Measurements from ENCODE around the gene GFM1.
A peak's percentile ranks its signal among the peaks of the same experiment; 100 is the strongest.

The GFM1 gene

GRCh38 chr3:158663832-158664231 lies 19.5 kb downstream of the GFM1 start:
- DNase-seq (ENCODE audit: low read depth in 1 of 2, low spot score in 1 of 2) = no peak
- Histone ChIP-seq H3K27ac (replicated peaks) (no peak overlapping the region), H3K27me3 (ENCODE audit: insufficient read depth, poor library complexity, severe bottlenecking) (no peaks in the 10 kb centered on the region), H3K4me3 (replicated peaks; ENCODE audit: insufficient read depth, low read length) (no peak overlapping the region)
- no peak for TF ChIP-seq GABPA (IDR thresholded peaks at IDR 0.05; ENCODE audit: low read depth)
- TF ChIP-seq REST (IDR thresholded peaks at IDR 0.05; ENCODE audit: insufficient replicate concordance, low read depth) = no peak
- TF ChIP-seq SPI1 (IDR thresholded peaks at IDR 0.05; ENCODE audit: borderline replicate concordance, low read depth) = no peak
- TF ChIP-seq POLR2AphosphoS5 (IDR thresholded peaks at IDR 0.05; ENCODE audit: low read depth) = no peak
- TF ChIP-seq CTCF (IDR thresholded peaks at IDR 0.05; ENCODE audit: insufficient read depth, low read length) = no peak

GRCh38 chr3:158666416-158666815 lies 22.1 kb downstream of the GFM1 start:
- no peak for DNase-seq (ENCODE audit: low read depth in 1 of 2, low spot score in 1 of 2)
- no peaks in the 10 kb centered on the region for H3K27me3 ChIP-seq (ENCODE audit: insufficient read depth, poor library complexity, severe bottlenecking)
- no peak overlapping the region for H3K27ac ChIP-seq (replicated peaks)
- H3K4me3 ChIP-seq (replicated peaks; ENCODE audit: insufficient read depth, low read length) = no peak overlapping the region
- no peak for TF ChIP-seq REST (IDR thresholded peaks at IDR 0.05; ENCODE audit: insufficient replicate concordance, low read depth)
- TF ChIP-seq CTCF (IDR thresholded peaks at IDR 0.05; ENCODE audit: insufficient read depth, low read length) = no peak
- no peak for TF ChIP-seq GABPA (IDR thresholded peaks at IDR 0.05; ENCODE audit: low read depth)
- no peak for TF ChIP-seq SPI1 (IDR thresholded peaks at IDR 0.05; ENCODE audit: borderline replicate concordance, low read depth)
- TF ChIP-seq POLR2AphosphoS5 (IDR thresholded peaks at IDR 0.05; ENCODE audit: low read depth) = no peak

GRCh38 chr3:158668506-158668905 lies 24.2 kb downstream of the GFM1 start:
- H3K27me3 ChIP-seq (ENCODE audit: insufficient read depth, poor library complexity, severe bottlenecking) = no peaks in the 10 kb centered on the region
- no peak for DNase-seq (ENCODE audit: low read depth in 1 of 2, low spot score in 1 of 2)
- TF ChIP-seq POLR2AphosphoS5 (IDR thresholded peaks at IDR 0.05; ENCODE audit: low read depth) = no peak
- H3K4me3 ChIP-seq (replicated peaks; ENCODE audit: insufficient read depth, low read length) = no peak overlapping the region
- no peak overlapping the region for H3K27ac ChIP-seq (replicated peaks)

GRCh38 chr3:158671821-158672214 lies 27.5 kb downstream of the GFM1 start:
- no peak for DNase-seq (ENCODE audit: low read depth in 1 of 2, low spot score in 1 of 2)
- Histone ChIP-seq H3K27ac (replicated peaks) (peak overlapping the region; percentile 68), H3K4me3 (replicated peaks; ENCODE audit: insufficient read depth, low read length) (peak overlapping the region; percentile 41), H3K27me3 (ENCODE audit: insufficient read depth, poor library complexity, severe bottlenecking) (no peaks in the 10 kb centered on the region)
- TF ChIP-seq REST (IDR thresholded peaks at IDR 0.05; ENCODE audit: insufficient replicate concordance, low read depth) = no peak
- TF ChIP-seq SPI1 (IDR thresholded peaks at IDR 0.05; ENCODE audit: borderline replicate concordance, low read depth) = peak; percentile 20; the same call in 1 of the 2 replicates

Measured in HL-60 (cell line).